ENCODE measurements around the gene SMCO2.

DNA sequence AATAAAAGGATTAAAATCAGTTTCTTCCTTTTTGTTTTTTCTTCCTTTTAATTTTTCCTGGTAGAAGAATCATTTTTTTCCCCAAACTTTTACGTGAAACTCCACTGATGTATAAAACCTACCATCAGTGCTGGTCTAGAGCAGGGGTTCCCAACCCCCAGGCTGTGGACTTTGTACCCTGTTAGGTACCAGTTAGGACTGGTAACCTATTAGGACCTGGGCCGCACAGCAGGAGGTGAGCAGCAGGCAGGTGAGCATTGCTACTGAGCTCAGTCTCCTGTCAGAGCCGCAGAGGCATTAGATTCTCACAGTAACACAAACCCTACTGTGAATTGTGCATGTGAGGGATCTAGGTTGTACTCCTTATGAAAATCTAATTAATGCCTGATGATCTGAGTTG, 10.1 kb downstream of the SMCO2 start:
- TF ChIP-seq, protein P1, sequence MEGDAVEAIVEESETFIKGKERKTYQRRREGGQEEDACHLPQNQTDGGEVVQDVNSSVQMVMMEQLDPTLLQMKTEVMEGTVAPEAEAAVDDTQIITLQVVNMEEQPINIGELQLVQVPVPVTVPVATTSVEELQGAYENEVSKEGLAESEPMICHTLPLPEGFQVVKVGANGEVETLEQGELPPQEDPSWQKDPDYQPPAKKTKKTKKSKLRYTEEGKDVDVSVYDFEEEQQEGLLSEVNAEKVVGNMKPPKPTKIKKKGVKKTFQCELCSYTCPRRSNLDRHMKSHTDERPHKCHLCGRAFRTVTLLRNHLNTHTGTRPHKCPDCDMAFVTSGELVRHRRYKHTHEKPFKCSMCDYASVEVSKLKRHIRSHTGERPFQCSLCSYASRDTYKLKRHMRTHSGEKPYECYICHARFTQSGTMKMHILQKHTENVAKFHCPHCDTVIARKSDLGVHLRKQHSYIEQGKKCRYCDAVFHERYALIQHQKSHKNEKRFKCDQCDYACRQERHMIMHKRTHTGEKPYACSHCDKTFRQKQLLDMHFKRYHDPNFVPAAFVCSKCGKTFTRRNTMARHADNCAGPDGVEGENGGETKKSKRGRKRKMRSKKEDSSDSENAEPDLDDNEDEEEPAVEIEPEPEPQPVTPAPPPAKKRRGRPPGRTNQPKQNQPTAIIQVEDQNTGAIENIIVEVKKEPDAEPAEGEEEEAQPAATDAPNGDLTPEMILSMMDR (IDR thresholded peaks at IDR 0.05), result no peak
- no peak for TF ChIP-seq POLR2A (IDR thresholded peaks at IDR 0.05)

Measured in esophagus squamous epithelium (tissue), 4 donors.